ENCODE measurements around the gene AMBN.

Gene AMBN

GRCh38 chr4:70640192-70640591 lies 48.1 kb downstream of the AMBN start:
- TF ChIP-seq FOXP2 (optimal IDR thresholded peaks at IDR 0.05; ENCODE audit: borderline replicate concordance, extremely low read depth, extremely low read length, insufficient read depth), result no peak
- no peak for TF ChIP-seq TAF1 (IDR thresholded peaks at IDR 0.05; ENCODE audit: borderline replicate concordance, insufficient read depth, low read length)
- no peak for TF ChIP-seq POLR2AphosphoS5 (IDR thresholded peaks at IDR 0.05; ENCODE audit: low read depth, low read length)
- no peak for TF ChIP-seq REST (IDR thresholded peaks at IDR 0.05; ENCODE audit: insufficient read depth in 1 of 2, low read depth in 2 of 2, low read length in 2 of 2)
- no peak for TF ChIP-seq SIN3A (IDR thresholded peaks at IDR 0.05; ENCODE audit: borderline replicate concordance, insufficient read depth, low read length)

GRCh38 chr4:70651864-70652506 lies 59.9 kb downstream of the AMBN start:
- no peak for TF ChIP-seq TAF1 (IDR thresholded peaks at IDR 0.05; ENCODE audit: borderline replicate concordance, insufficient read depth, low read length)
- TF ChIP-seq SIN3A (IDR thresholded peaks at IDR 0.05; ENCODE audit: borderline replicate concordance, insufficient read depth, low read length), result no peak
- TF ChIP-seq POLR2AphosphoS5 (IDR thresholded peaks at IDR 0.05; ENCODE audit: low read depth, low read length), result no peak
- no peak for TF ChIP-seq REST (IDR thresholded peaks at IDR 0.05; ENCODE audit: insufficient read depth in 1 of 2, low read depth in 2 of 2, low read length in 2 of 2)
- TF ChIP-seq FOXP2 (optimal IDR thresholded peaks at IDR 0.05; ENCODE audit: borderline replicate concordance, extremely low read depth, extremely low read length, insufficient read depth), result no peak

- no peak for TF ChIP-seq FOXP2 (optimal IDR thresholded peaks at IDR 0.05; ENCODE audit: borderline replicate concordance, extremely low read depth, extremely low read length, insufficient read depth)
- TF ChIP-seq REST (IDR thresholded peaks at IDR 0.05; ENCODE audit: insufficient read depth in 1 of 2, low read depth in 2 of 2, low read length in 2 of 2), result no peak
- no peak for TF ChIP-seq TAF1 (IDR thresholded peaks at IDR 0.05; ENCODE audit: borderline replicate concordance, insufficient read depth, low read length)
- TF ChIP-seq SIN3A (IDR thresholded peaks at IDR 0.05; ENCODE audit: borderline replicate concordance, insufficient read depth, low read length), result no peak
- TF ChIP-seq POLR2AphosphoS5 (IDR thresholded peaks at IDR 0.05; ENCODE audit: low read depth, low read length), result no peak
Measured at GRCh38 chr4:70654605-70655011, 62.6 kb downstream of the AMBN start.

Data from PFSK-1 (cell line).